ENCODE results near the gene CLEC4F.

The CLEC4F gene

GRCh38 chr2:70820499-70820898 lies at the start of gene CLEC4F:
Gene CLEC4F (minus strand): TSS chr2:70820599. CDS start chr2:70820523, 76 bp downstream.
- DNase-seq, result peak; percentile 10

- DNase-seq, result no peak
These were observed 48.6 kb upstream of the CLEC4F start for GRCh38 chr2:70868970-70869369.

GRCh38 chr2:70861777-70862625 lies 41.6 kb upstream of the CLEC4F start:
- DNase-seq, result peak; percentile 86

GRCh38 chr2:70855667-70856066 lies 35.3 kb upstream of the CLEC4F start:
- DNase-seq, result no peak

- DNase-seq, result no peak
These were observed 34.0 kb upstream of the CLEC4F start for GRCh38 chr2:70854411-70854810.

GRCh38 chr2:70852824-70853223 lies 32.4 kb upstream of the CLEC4F start:
- DNase-seq, result no peak

GRCh38 chr2:70851704-70852103 lies 31.3 kb upstream of the CLEC4F start:
- peak; percentile 37 for DNase-seq

GRCh38 chr2:70850925-70851324 lies 30.5 kb upstream of the CLEC4F start:
- no peak for DNase-seq

- DNase-seq, result no peak
These were observed 22.0 kb upstream of the CLEC4F start for GRCh38 chr2:70842401-70842800.

- no peak for DNase-seq
These were observed 17.9 kb upstream of the CLEC4F start for GRCh38 chr2:70837980-70838925.

GRCh38 chr2:70835643-70836042 lies 15.2 kb upstream of the CLEC4F start, which contains the start of gene CD207:
Gene CD207 (minus strand): TSS chr2:70835816. CDS start chr2:70835776, 40 bp downstream.
- no peak for DNase-seq

GRCh38 chr2:70834881-70835280 lies 14.5 kb upstream of the CLEC4F start:
- no peak for DNase-seq

- DNase-seq, result no peak
These were observed 13.7 kb upstream of the CLEC4F start for GRCh38 chr2:70834106-70834505.

GRCh38 chr2:70833246-70833645 lies 12.8 kb upstream of the CLEC4F start:
- DNase-seq, result no peak

GRCh38 chr2:70832386-70832785 lies 12.0 kb upstream of the CLEC4F start:
- DNase-seq, result no peak

GRCh38 chr2:70831861-70832260 lies 11.5 kb upstream of the CLEC4F start:
- no peak for DNase-seq

- no peak for DNase-seq
These were observed 10.0 kb upstream of the CLEC4F start for GRCh38 chr2:70830366-70830765.

GRCh38 chr2:70829916-70830315 lies 9.5 kb upstream of the CLEC4F start:
- DNase-seq, result no peak

GRCh38 chr2:70828914-70829824 lies 8.8 kb upstream of the CLEC4F start:
- no peak for DNase-seq

GRCh38 chr2:70828115-70828514 lies 7.7 kb upstream of the CLEC4F start:
- DNase-seq, result no peak

GRCh38 chr2:70827388-70827787 lies 7.0 kb upstream of the CLEC4F start:
- DNase-seq, result no peak

GRCh38 chr2:70826696-70827350 lies 6.4 kb upstream of the CLEC4F start:
- no peak for DNase-seq

Measured in stimulated activated CD8-positive, alpha-beta memory T cell treated with anti-CD3 and anti-CD28 coated beads, Interleukin-4, amount 100 ng/mL, for 48 hours (primary cell).